Measurements from ENCODE around the gene CFAP46. TPM values are rescaled to one million over a fixed set of nuclear protein-coding genes. Genes with fewer than 3 reads are reported as not detected.

CFAP46 gene
- total and polyA plus RNA-seq, 7 experiments from 2014 or later = 0.05 TPM; not detected in 6

DNA sequence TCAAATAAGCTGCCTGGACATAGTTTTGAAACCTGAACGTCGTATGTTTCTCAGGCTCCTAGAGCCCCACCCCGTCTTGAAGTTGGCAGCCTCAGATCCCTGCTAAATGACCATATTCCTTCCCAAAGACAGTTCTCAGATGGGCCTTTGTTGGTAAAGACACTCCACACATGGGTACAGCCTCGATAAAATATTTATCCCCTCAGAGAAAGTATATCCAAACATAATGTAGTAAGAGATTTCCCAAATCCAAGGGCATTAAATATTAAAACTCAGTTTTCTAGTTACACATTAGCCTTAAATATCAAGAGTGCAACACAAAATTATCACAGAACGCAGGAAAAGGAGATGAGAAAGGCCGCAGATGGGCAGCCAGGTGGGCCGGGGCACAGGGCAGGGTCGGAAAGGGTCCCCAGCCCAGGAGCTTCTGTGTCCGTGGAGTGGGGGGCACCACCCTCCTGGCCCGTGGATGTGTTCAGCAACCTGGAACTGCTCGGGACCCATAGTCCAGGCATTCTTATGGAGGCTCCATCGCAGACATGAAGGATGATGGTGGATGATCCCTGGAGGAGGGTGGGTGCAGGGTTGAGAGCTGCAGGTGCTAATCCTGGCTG is 1.5 kb upstream of the CFAP46 start:
- intact Hi-C loops (cut with micrococcal nuclease) = loop anchor here (5.0 kb wide), 3 partner anchors 198 to 383 kb away; no protein-coding TSS in a partner anchor
- ChIA-PET CTCF (no interaction called here), POLR2A (no interaction called here)
- peaks cover 0 to 4% (median 0%) of the 10 kb centered on the region in 5 donors for H3K36me3 Mint-ChIP-seq
- H3K4me1 Mint-ChIP-seq = peaks cover 0 to 10% (median 5%) of the 10 kb centered on the region in 7 donors
- no peaks in the 10 kb centered on the region for H3K36me3 ChIP-seq (ENCODE audit: control insufficient read depth in 2 of 3, insufficient read depth in 3 of 3, low read length in 3 of 3)
- no peak overlapping the region for H3K27ac Mint-ChIP-seq
- H3K27me3 Mint-ChIP-seq = peaks cover 40 to 67% (median 50%) of the 10 kb centered on the region in 5 donors
- DNase-seq (no peak), ATAC-seq (no peak)
- no peak overlapping the region for H3K27ac ChIP-seq (ENCODE audit: low read depth, low read length)
- H3K9me3 ChIP-seq (ENCODE audit: control insufficient read depth in 2 of 3, low read length in 3 of 3) = no peaks in the 10 kb centered on the region
- peaks cover 0 to 3% (median 0%) of the 10 kb centered on the region in 11 donors for H3K9me3 Mint-ChIP-seq
- H3K4me1 ChIP-seq (ENCODE audit: control insufficient read depth in 2 of 2, insufficient read depth in 2 of 2, low read length in 2 of 2) = no peaks in the 10 kb centered on the region
- no peaks in the 10 kb centered on the region for H3K27me3 ChIP-seq (ENCODE audit: control insufficient read depth in 2 of 2, insufficient read depth in 2 of 2, low read length in 2 of 2)
- no peak overlapping the region for H3K4me3 ChIP-seq (ENCODE audit: low read length)
- peak overlapping the region in 1 of 10 donors; percentile 9 for H3K4me3 Mint-ChIP-seq

DNA sequence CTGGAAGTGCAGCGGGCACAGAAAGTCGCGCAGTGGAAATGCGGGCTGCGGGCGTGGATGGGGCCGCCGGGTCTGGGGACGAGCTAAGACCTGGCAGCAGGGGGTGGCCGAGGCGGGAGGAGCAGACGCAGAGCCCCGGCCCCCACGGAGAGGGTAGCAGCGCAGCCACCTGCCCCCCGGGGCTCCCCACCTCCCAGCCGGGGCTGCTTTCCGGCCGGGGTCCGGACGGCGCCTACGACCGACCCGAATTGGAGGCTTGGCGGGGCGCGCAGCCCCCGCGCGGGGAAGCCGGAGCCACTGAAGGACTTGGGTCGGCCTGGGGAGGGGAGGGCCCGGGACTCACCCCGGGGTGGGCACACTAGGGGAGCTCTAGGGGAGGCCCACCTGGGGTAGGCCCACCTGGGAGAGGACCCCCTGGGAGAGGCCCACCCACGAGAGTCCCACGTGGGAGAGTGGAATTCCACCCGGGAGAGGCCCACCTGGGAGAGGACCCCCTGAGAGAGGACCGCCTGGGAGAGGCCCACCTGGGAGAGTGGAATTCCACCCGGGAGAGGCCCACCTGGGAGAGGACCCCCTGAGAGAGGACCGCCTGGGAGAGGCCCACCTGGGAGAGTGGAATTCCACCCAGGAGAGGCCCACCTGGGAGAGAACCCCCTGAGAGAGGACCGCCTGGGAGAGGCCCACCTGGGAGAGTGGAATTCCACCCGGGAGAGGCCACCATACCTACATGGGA is 854 bp upstream of the CFAP46 start:
- intact Hi-C loops (cut with micrococcal nuclease) = loop anchor here (5.0 kb wide), 3 partner anchors 199 to 384 kb away; no protein-coding TSS in a partner anchor
- DNase-seq (no peak), ATAC-seq (no peak)
- Mint-ChIP-seq H3K27ac (peak overlapping the region in 2 of 9 donors; percentile 53 to 69), H3K27me3 (peaks cover 41 to 74% (median 53%) of the 10 kb centered on the region in 5 donors), H3K4me3 (peak overlapping the region; percentile 9 to 91 (median 80)), H3K4me1 (peaks cover 0 to 10% (median 5%) of the 10 kb centered on the region in 7 donors), H3K36me3 (peaks cover 0 to 4% (median 0%) of the 10 kb centered on the region in 5 donors), H3K9me3 (peaks cover 0 to 3% (median 0%) of the 10 kb centered on the region in 11 donors)
- H3K27ac ChIP-seq (ENCODE audit: low read depth, low read length) = no peak overlapping the region
- H3K9me3 ChIP-seq (ENCODE audit: control insufficient read depth in 2 of 3, low read length in 3 of 3) = no peaks in the 10 kb centered on the region
- H3K36me3 ChIP-seq (ENCODE audit: control insufficient read depth in 2 of 3, insufficient read depth in 3 of 3, low read length in 3 of 3) = no peaks in the 10 kb centered on the region
- H3K4me3 ChIP-seq (ENCODE audit: low read length) = no peak overlapping the region
- H3K4me1 ChIP-seq (ENCODE audit: control insufficient read depth in 2 of 2, insufficient read depth in 2 of 2, low read length in 2 of 2) = no peaks in the 10 kb centered on the region
- POLR2A ChIA-PET = no interaction called here
- CTCF ChIA-PET = no interaction called here
- H3K27me3 ChIP-seq (ENCODE audit: control insufficient read depth in 2 of 2, insufficient read depth in 2 of 2, low read length in 2 of 2) = no peaks in the 10 kb centered on the region

GRCh38 chr10:132941640-132942051 is 724 bp downstream of the CFAP46 start:
- H3K27me3 Mint-ChIP-seq = peaks cover 41 to 69% (median 51%) of the 10 kb centered on the region in 5 donors
- peaks cover 0 to 10% (median 5%) of the 10 kb centered on the region in 7 donors for H3K4me1 Mint-ChIP-seq
- intact Hi-C loops (cut with micrococcal nuclease) = loop anchor here (2.0 to 5.0 kb wide), 4 partner anchors 183 to 386 kb away; no protein-coding TSS in a partner anchor

DNA sequence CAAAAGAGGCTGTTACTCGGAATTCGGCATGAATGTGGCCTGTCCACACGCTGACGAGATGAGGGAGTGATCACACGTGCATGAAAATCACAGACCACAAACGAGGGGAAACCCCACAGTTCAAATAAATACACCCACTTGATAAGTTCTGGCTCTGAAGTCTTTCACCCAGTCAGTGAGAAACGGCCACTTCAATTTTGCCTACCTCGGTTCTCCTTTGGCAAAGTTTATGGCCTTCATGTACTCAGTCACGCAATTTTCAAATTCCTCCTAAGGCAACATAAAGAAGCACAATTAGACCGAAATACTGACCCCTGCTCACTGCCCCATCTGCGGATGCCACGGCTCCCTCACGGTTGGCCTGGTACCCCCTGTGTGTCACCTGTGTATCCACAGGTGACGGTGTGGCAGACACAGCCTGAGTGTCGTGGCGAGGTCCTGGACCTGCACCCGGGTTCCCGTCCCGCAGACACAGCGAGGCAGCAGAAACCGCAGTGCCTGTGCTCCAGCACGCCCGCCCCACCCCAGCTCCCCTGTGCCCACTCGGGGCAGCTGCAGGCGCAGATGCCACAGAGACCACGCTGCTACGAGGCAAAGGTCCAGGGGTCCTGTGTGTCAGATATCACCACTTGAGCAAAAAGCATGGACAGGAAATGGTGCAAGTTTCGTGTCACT is 1.4 kb downstream of the CFAP46 start:
- ATAC-seq = no peak
- Histone ChIP-seq H3K36me3 (ENCODE audit: control insufficient read depth in 2 of 3, insufficient read depth in 3 of 3, low read length in 3 of 3) (no peaks in the 10 kb centered on the region), H3K4me1 (ENCODE audit: control insufficient read depth in 2 of 2, insufficient read depth in 2 of 2, low read length in 2 of 2) (no peaks in the 10 kb centered on the region), H3K27me3 (ENCODE audit: control insufficient read depth in 2 of 2, insufficient read depth in 2 of 2, low read length in 2 of 2) (no peaks in the 10 kb centered on the region), H3K4me3 (ENCODE audit: low read length) (no peak overlapping the region), H3K9me3 (ENCODE audit: control insufficient read depth in 2 of 3, low read length in 3 of 3) (no peaks in the 10 kb centered on the region), H3K27ac (ENCODE audit: low read depth, low read length) (no peak overlapping the region)
- Mint-ChIP-seq H3K9me3 (peaks cover 0 to 2% (median 0%) of the 10 kb centered on the region in 11 donors), H3K4me1 (peaks cover 0 to 10% (median 5%) of the 10 kb centered on the region in 7 donors), H3K36me3 (peaks cover 0 to 4% (median 0%) of the 10 kb centered on the region in 5 donors), H3K4me3 (peak overlapping the region in 5 of 10 donors; percentile 32 to 91 (median 44)), H3K27ac (no peak overlapping the region), H3K27me3 (peaks cover 41 to 65% (median 51%) of the 10 kb centered on the region in 5 donors)
- ChIA-PET CTCF (no interaction called here), POLR2A (no interaction called here)
- intact Hi-C loops (cut with micrococcal nuclease) = loop anchor here (2.0 to 5.0 kb wide), 4 partner anchors 184 to 386 kb away; no protein-coding TSS in a partner anchor
- no peak for DNase-seq

More at GRCh38 chr10:132941640-132942051, 724 bp downstream of the CFAP46 start:
- no peaks in the 10 kb centered on the region for H3K9me3 ChIP-seq (ENCODE audit: control insufficient read depth in 2 of 3, low read length in 3 of 3)
- Mint-ChIP-seq H3K4me3 (peak overlapping the region in 8 of 10 donors; percentile 29 to 91 (median 54)), H3K27ac (no peak overlapping the region), H3K36me3 (peaks cover 0 to 4% (median 0%) of the 10 kb centered on the region in 5 donors), H3K9me3 (peaks cover 0 to 2% (median 0%) of the 10 kb centered on the region in 11 donors)
- no peaks in the 10 kb centered on the region for H3K27me3 ChIP-seq (ENCODE audit: control insufficient read depth in 2 of 2, insufficient read depth in 2 of 2, low read length in 2 of 2)
- H3K4me1 ChIP-seq (ENCODE audit: control insufficient read depth in 2 of 2, insufficient read depth in 2 of 2, low read length in 2 of 2) = no peaks in the 10 kb centered on the region
- DNase-seq (no peak), ATAC-seq (no peak)
- no peak overlapping the region for H3K27ac ChIP-seq (ENCODE audit: low read depth, low read length)
- no peaks in the 10 kb centered on the region for H3K36me3 ChIP-seq (ENCODE audit: control insufficient read depth in 2 of 3, insufficient read depth in 3 of 3, low read length in 3 of 3)
- ChIA-PET POLR2A (no interaction called here), CTCF (no interaction called here)
- H3K4me3 ChIP-seq (ENCODE audit: low read length) = no peak overlapping the region

DNA sequence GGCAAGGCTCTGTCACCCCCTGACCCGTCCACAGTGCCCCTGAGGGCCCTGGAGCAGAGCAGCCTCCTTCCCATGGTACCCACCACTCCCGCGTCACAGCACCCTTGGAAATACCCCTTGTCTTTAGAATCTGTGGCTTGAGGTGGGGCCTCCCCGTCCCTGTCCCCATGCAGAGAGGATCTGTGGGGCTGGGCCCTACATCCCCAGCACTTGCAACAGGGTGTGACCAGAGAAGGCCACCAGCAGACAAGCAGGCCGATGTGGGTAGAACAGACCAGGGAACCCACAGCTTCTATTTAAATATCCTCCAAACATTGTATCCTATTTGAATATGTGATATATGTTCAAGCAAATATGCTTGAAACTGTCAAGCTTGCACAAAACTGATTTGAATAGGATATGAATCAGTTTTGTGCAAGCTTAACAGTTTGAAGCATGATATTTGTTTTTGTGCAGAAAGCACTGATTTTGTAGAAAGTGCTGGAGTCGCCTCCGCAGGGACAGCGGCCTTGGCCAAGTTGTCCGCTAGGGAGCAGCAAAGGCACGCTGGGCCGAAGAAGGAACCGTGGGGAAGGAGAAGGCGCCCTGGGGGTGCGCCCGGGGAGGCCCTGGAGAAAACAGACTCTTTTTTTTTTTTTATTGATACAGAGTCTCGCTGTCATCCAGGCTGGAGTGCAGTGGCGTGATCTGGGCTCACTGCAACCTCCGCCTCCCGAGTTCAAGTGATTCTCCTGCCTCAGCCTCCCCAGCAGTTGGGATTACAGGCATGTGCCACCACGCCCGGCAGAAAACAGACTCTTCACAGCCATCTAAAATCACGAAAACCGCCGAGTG is 2.2 kb downstream of the CFAP46 start:
- Mint-ChIP-seq H3K4me1 (peaks cover 0 to 10% (median 5%) of the 10 kb centered on the region in 7 donors), H3K9me3 (peaks cover 0 to 2% (median 0%) of the 10 kb centered on the region in 11 donors), H3K36me3 (peaks cover 0 to 4% (median 0%) of the 10 kb centered on the region in 5 donors), H3K27ac (no peak overlapping the region), H3K4me3 (peak overlapping the region in 3 of 10 donors; percentile 45 to 53 (median 47)), H3K27me3 (peaks cover 41 to 60% (median 51%) of the 10 kb centered on the region in 5 donors)
- H3K9me3 ChIP-seq (ENCODE audit: control insufficient read depth in 2 of 3, low read length in 3 of 3) = no peaks in the 10 kb centered on the region
- ATAC-seq = peak; percentile 49
- ChIA-PET POLR2A (no interaction called here), CTCF (no interaction called here)
- intact Hi-C loops (cut with micrococcal nuclease) = loop anchor here (2.0 to 5.0 kb wide), 4 partner anchors 185 to 387 kb away; no protein-coding TSS in a partner anchor
- H3K36me3 ChIP-seq (ENCODE audit: control insufficient read depth in 2 of 3, insufficient read depth in 3 of 3, low read length in 3 of 3) = no peaks in the 10 kb centered on the region
- DNase-seq = peak in 1 of 9 donors; percentile 43
- H3K4me3 ChIP-seq (ENCODE audit: low read length) = no peak overlapping the region
- H3K27ac ChIP-seq (ENCODE audit: low read depth, low read length) = no peak overlapping the region
- no peaks in the 10 kb centered on the region for H3K4me1 ChIP-seq (ENCODE audit: control insufficient read depth in 2 of 2, insufficient read depth in 2 of 2, low read length in 2 of 2)
- H3K27me3 ChIP-seq (ENCODE audit: control insufficient read depth in 2 of 2, insufficient read depth in 2 of 2, low read length in 2 of 2) = no peaks in the 10 kb centered on the region
